H9 (cell line): ENCODE data around the gene ABHD17B. TPM values are rescaled to one million over a fixed set of nuclear protein-coding genes. Genes with fewer than 3 reads are reported as not detected.

Source experiments
- DNase-seq: peaks from one replicate; pipeline ENCODE4 v3.0.0-alpha.2; 2017
- H2AFZ ChIP-seq: one replicate; pipeline ENCODE4 v1.6.1; 2013; ENCODE audit warnings: mild to moderate bottlenecking, low read length, control low read depth, moderate library complexity
- H2AK5ac ChIP-seq: 2 replicates; pipeline ENCODE4 v1.6.1; 2013; ENCODE audit warnings: low read length, control low read depth, mixed read lengths; ENCODE audit not compliant: insufficient read length
- H2BK120ac ChIP-seq: one replicate; pipeline ENCODE4 v1.6.1; 2013; ENCODE audit warnings: low read depth, mild to moderate bottlenecking, low read length, control low read depth, inconsistent platforms; ENCODE audit not compliant: poor library complexity, severe bottlenecking
- H2BK12ac ChIP-seq: 2 replicates; pipeline ENCODE4 v1.6.1; 2013; ENCODE audit warnings: low read length, control low read depth, mixed read lengths, low read depth; ENCODE audit not compliant: insufficient read length
- H2BK15ac ChIP-seq: 2 replicates; pipeline ENCODE4 v1.6.1; 2013; ENCODE audit warnings: low read depth, low read length, control low read depth
- H2BK20ac ChIP-seq: one replicate; pipeline ENCODE4 v1.6.1; 2013; ENCODE audit warnings: low read depth, mild to moderate bottlenecking, low read length, control low read depth, inconsistent platforms; ENCODE audit not compliant: poor library complexity, severe bottlenecking
- H2BK5ac ChIP-seq: 2 replicates; pipeline ENCODE4 v1.6.1; 2013; ENCODE audit warnings: low read length, control low read depth, mixed read lengths; ENCODE audit not compliant: insufficient read length
- H3K14ac ChIP-seq: 2 replicates; pipeline ENCODE4 v1.6.1; 2013; ENCODE audit warnings: low read length, control low read depth; ENCODE audit not compliant: insufficient read depth
- H3K18ac ChIP-seq: 2 replicates; pipeline ENCODE4 v1.6.1; 2013; ENCODE audit warnings: low read depth, mild to moderate bottlenecking, mixed read lengths, low read length, control low read depth; ENCODE audit not compliant: insufficient read length
- H3K23ac ChIP-seq: 2 replicates; pipeline ENCODE4 v1.6.1; 2013; ENCODE audit warnings: low read length, control low read depth, mixed read lengths, low read depth; ENCODE audit not compliant: insufficient read length
- H3K23me2 ChIP-seq: 2 replicates; pipeline ENCODE4 v1.6.1; 2013; ENCODE audit warnings: low read depth, mild to moderate bottlenecking, mixed read lengths, low read length, control low read depth; ENCODE audit not compliant: insufficient read length, poor library complexity, severe bottlenecking
- H3K27ac ChIP-seq: 2 replicates; pipeline ENCODE4 v1.5.1; 2013; ENCODE audit warnings: low read length, control low read depth, mixed read lengths, low read depth; ENCODE audit not compliant: insufficient read length
- H3K27me3 ChIP-seq: 2 replicates; pipeline ENCODE4 v1.6.1; 2013; ENCODE audit warnings: low read length, control low read depth, inconsistent platforms; ENCODE audit not compliant: insufficient read depth
- H3K4ac ChIP-seq: 2 replicates; pipeline ENCODE4 v1.6.1; 2013; ENCODE audit warnings: low read depth, mild to moderate bottlenecking, control low read depth, inconsistent platforms, low read length, moderate library complexity
- H3K4me1 ChIP-seq: 2 replicates; pipeline ENCODE4 v1.6.1; 2013; ENCODE audit warnings: low read length, control low read depth, inconsistent platforms; ENCODE audit not compliant: insufficient read depth
- H3K4me2 ChIP-seq: 2 replicates; pipeline ENCODE4 v1.6.1; 2013; ENCODE audit warnings: low read length, control low read depth, mixed read lengths; ENCODE audit not compliant: insufficient read length, insufficient read depth
- H3K56ac ChIP-seq: 2 replicates; pipeline ENCODE4 v1.6.1; 2013; ENCODE audit warnings: low read depth, mild to moderate bottlenecking, mixed read lengths, low read length, control low read depth; ENCODE audit not compliant: insufficient read length
- H3K79me1 ChIP-seq: 2 replicates; pipeline ENCODE4 v1.6.1; 2013; ENCODE audit warnings: low read depth, mild to moderate bottlenecking, moderate library complexity, low read length, control low read depth, inconsistent platforms; ENCODE audit not compliant: insufficient read depth, poor library complexity, severe bottlenecking
- H3K79me2 ChIP-seq: 2 replicates; pipeline ENCODE4 v1.6.1; 2013; ENCODE audit warnings: low read length, control low read depth, inconsistent platforms; ENCODE audit not compliant: insufficient read depth
- H3K9ac ChIP-seq: 2 replicates; pipeline ENCODE4 v1.6.1; 2013; ENCODE audit warnings: low read length, control low read depth, mixed read lengths; ENCODE audit not compliant: insufficient read length; ENCODE audit errors: extremely low read depth
- H3K9me3 ChIP-seq: one replicate; pipeline ENCODE4 v1.6.1; 2013; ENCODE audit warnings: low read depth, low read length, inconsistent platforms; ENCODE audit not compliant: control insufficient read depth
- H3T11ph ChIP-seq: one replicate; pipeline ENCODE4 v1.6.1; 2013; ENCODE audit warnings: mild to moderate bottlenecking, low read length, control low read depth, inconsistent platforms
- H4K20me1 ChIP-seq: one replicate; pipeline ENCODE4 v1.6.1; 2013; ENCODE audit not compliant: control insufficient read depth, insufficient read length, insufficient read depth
- H4K5ac ChIP-seq: 2 replicates; pipeline ENCODE4 v1.6.1; 2013; ENCODE audit warnings: low read depth, mild to moderate bottlenecking, mixed read lengths, low read length, control low read depth; ENCODE audit not compliant: insufficient read length
- H4K8ac ChIP-seq: replicated peaks from 2 replicates; pipeline ENCODE4 v1.6.1; 2013; ENCODE audit warnings: low read length, control low read depth, mixed read lengths, low read depth; ENCODE audit not compliant: insufficient read length
- H4K91ac ChIP-seq: 2 replicates; pipeline ENCODE4 v1.6.1; 2013; ENCODE audit warnings: low read depth, mild to moderate bottlenecking, moderate library complexity, mixed read lengths, low read length, control low read depth; ENCODE audit not compliant: insufficient read length
- H3K27ac Mint-ChIP-seq, 3 experiments: 2 replicates in 2 of 3; 3 replicates in 1 of 3; pipeline ENCODE4 v1.8.0; 2020 to 2021; ENCODE audit warnings: mixed read lengths in 3 of 3, mild to moderate bottlenecking in 1 of 3, moderate library complexity in 1 of 3
- H3K27me3 Mint-ChIP-seq: 2 replicates; pipeline ENCODE4 v1.8.0; 2021; ENCODE audit warnings: low read depth, mild to moderate bottlenecking, moderate library complexity, mixed read lengths
- H3K36me3 Mint-ChIP-seq, 3 experiments: 2 replicates in 2 of 3; 3 replicates in 1 of 3; pipeline ENCODE4 v1.8.0; 2020 to 2021; ENCODE audit warnings: low read depth in 3 of 3, mixed read lengths in 3 of 3; ENCODE audit not compliant: insufficient read depth in 1 of 3
- H3K4me1 Mint-ChIP-seq, 2 experiments: 2 replicates each; pipeline ENCODE4 v1.8.0; 2020; ENCODE audit warnings: mixed read lengths in 2 of 2
- H3K4me3 Mint-ChIP-seq, 2 experiments: 2 replicates in 1 of 2; 3 replicates in 1 of 2; pipeline ENCODE4 v1.8.0; 2020 to 2021; ENCODE audit warnings: mild to moderate bottlenecking in 2 of 2, mixed read lengths in 2 of 2, moderate library complexity in 1 of 2
- H3K9me3 Mint-ChIP-seq, 2 experiments: 2 replicates in 1 of 2; 3 replicates in 1 of 2; pipeline ENCODE4 v1.8.0; 2020; ENCODE audit warnings: mild to moderate bottlenecking in 2 of 2, mixed read lengths in 2 of 2, moderate library complexity in 1 of 2
- total RNA-seq: library from RNA; stranded (reverse); gene quantifications from 2 replicates; pipeline ENCODE4 v1.2.1, GENCODE V29; 2021
- TF ChIP-seq, protein P1 (sequence below): fragments of 200-600 bp; sonication (generic); conservative IDR thresholded peaks from 3 replicates; pipeline ENCODE4 v1.8.0; 2021; ENCODE audit warnings: antibody characterized with exemption, mild to moderate bottlenecking

Gene ABHD17B
- total RNA-seq, 1 experiment from 2014 or later, result 67.6 TPM

DNA sequence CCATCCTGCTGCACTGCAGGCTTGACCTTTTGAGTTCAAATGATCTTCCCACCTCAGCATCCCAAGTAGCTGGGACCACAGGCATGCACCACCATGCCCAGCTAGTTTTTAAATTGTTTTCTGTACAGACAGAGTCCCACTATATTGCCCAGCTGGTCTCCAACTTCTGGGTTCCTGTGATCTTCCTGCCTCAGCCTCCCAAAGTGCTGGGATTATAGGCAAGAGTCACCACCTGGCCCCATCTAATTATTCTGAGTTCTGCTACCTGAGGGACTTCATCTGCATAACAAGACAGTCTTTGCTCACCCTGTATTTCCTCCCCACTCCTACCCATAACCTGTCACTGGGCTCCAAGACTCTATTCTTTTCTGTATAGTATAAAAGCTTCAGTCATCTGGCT lies 88.1 kb downstream of the ABHD17B start:
- H3K14ac ChIP-seq, result no peak overlapping the region
- H3K79me1 ChIP-seq, result no peaks in the 10 kb centered on the region
- H3K27ac ChIP-seq, result no peak overlapping the region
- no peak overlapping the region for H2BK5ac ChIP-seq
- no peaks in the 10 kb centered on the region for H3K23me2 ChIP-seq
- no peak overlapping the region for H3K9ac ChIP-seq
- no peak overlapping the region for H2BK12ac ChIP-seq
- H4K5ac ChIP-seq, result no peak overlapping the region
- no peaks in the 10 kb centered on the region for H3K79me2 ChIP-seq
- H4K20me1 ChIP-seq, result no peaks in the 10 kb centered on the region
- no peak overlapping the region for H2AFZ ChIP-seq
- H3K18ac ChIP-seq, result no peak overlapping the region
- H3K4me1 Mint-ChIP-seq, result peaks cover 30 to 35% of the 10 kb centered on the region in 2 experiments
- DNase-seq, result no peak
- no peaks in the 10 kb centered on the region for H3K9me3 ChIP-seq
- no peak overlapping the region for H4K8ac ChIP-seq
- no peaks in the 10 kb centered on the region for H3K27me3 Mint-ChIP-seq
- no peak overlapping the region for H3T11ph ChIP-seq
- H4K91ac ChIP-seq, result no peak overlapping the region
- H3K23ac ChIP-seq, result no peak overlapping the region
- peak overlapping the region in 1 of 2 experiments; percentile 6; a peak in 2 of 5 replicates for H3K4me3 Mint-ChIP-seq
- no peak overlapping the region for H3K56ac ChIP-seq
- no peak overlapping the region for H2AK5ac ChIP-seq
- H2BK20ac ChIP-seq, result no peak overlapping the region
- H3K27ac Mint-ChIP-seq, result peak overlapping the region in 2 of 3 experiments; percentile 30 to 35; a peak in 5 of 7 replicates
- H3K4ac ChIP-seq, result no peak overlapping the region
- H3K27me3 ChIP-seq, result no peaks in the 10 kb centered on the region
- no peaks in the 10 kb centered on the region for H3K4me1 ChIP-seq
- no peak overlapping the region for H2BK120ac ChIP-seq
- no peak overlapping the region for H3K4me2 ChIP-seq
- no peaks in the 10 kb centered on the region for H3K9me3 Mint-ChIP-seq
- H2BK15ac ChIP-seq, result no peak overlapping the region
- H3K36me3 Mint-ChIP-seq, result no peaks in the 10 kb centered on the region
- TF ChIP-seq, protein P1, sequence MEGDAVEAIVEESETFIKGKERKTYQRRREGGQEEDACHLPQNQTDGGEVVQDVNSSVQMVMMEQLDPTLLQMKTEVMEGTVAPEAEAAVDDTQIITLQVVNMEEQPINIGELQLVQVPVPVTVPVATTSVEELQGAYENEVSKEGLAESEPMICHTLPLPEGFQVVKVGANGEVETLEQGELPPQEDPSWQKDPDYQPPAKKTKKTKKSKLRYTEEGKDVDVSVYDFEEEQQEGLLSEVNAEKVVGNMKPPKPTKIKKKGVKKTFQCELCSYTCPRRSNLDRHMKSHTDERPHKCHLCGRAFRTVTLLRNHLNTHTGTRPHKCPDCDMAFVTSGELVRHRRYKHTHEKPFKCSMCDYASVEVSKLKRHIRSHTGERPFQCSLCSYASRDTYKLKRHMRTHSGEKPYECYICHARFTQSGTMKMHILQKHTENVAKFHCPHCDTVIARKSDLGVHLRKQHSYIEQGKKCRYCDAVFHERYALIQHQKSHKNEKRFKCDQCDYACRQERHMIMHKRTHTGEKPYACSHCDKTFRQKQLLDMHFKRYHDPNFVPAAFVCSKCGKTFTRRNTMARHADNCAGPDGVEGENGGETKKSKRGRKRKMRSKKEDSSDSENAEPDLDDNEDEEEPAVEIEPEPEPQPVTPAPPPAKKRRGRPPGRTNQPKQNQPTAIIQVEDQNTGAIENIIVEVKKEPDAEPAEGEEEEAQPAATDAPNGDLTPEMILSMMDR, result no peak
